ENCODE results near the gene DTNA.

Gene DTNA

DNA sequence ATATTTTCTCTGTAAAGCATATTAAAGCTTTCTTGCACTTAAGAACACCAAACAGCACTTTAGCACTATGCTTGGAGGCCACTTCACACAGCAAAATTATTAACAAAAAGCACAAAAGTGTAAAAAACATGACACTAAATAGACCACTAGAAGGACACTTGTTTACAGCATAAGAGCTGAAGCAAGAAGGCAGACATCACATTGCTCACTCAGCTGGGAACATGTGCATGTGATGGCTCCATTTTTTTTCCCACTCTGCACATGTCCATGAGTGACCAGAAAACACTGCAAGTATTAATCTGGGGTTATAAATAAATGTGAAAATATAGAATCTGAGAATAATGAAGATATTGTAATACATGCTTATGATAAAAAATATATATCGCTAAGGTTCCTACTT, 228.0 kb downstream of the DTNA start:
- Histone ChIP-seq H3K9me2 (ENCODE audit: low read depth, low read length) (no peaks in the 10 kb centered on the region), H4K20me1 (ENCODE audit: insufficient read depth, low read length) (no peaks in the 10 kb centered on the region), H3K27me3 (ENCODE audit: insufficient read depth, low read length) (no peaks in the 10 kb centered on the region), H3K36me3 (ENCODE audit: insufficient read depth, low read length) (no peaks in the 10 kb centered on the region), H2AFZ (ENCODE audit: low read length) (no peak overlapping the region), H3K27ac (ENCODE audit: low read depth, low read length, poor library complexity, severe bottlenecking) (no peak overlapping the region), H3F3A (ENCODE audit: insufficient read depth, low read length) (no peaks in the 10 kb centered on the region), H3K9ac (ENCODE audit: low read length) (no peak overlapping the region), H3K9me3 (ENCODE audit: low read length) (no peaks in the 10 kb centered on the region), H3K4me1 (ENCODE audit: insufficient read depth, low read length, severe bottlenecking) (no peaks in the 10 kb centered on the region), H3K79me2 (ENCODE audit: insufficient read depth, low read length) (no peaks in the 10 kb centered on the region), H3K4me3 (ENCODE audit: low read depth, low read length, poor library complexity, severe bottlenecking) (no peak overlapping the region), H3K4me2 (ENCODE audit: low read length) (no peak overlapping the region)
- TF ChIP-seq, protein P1, sequence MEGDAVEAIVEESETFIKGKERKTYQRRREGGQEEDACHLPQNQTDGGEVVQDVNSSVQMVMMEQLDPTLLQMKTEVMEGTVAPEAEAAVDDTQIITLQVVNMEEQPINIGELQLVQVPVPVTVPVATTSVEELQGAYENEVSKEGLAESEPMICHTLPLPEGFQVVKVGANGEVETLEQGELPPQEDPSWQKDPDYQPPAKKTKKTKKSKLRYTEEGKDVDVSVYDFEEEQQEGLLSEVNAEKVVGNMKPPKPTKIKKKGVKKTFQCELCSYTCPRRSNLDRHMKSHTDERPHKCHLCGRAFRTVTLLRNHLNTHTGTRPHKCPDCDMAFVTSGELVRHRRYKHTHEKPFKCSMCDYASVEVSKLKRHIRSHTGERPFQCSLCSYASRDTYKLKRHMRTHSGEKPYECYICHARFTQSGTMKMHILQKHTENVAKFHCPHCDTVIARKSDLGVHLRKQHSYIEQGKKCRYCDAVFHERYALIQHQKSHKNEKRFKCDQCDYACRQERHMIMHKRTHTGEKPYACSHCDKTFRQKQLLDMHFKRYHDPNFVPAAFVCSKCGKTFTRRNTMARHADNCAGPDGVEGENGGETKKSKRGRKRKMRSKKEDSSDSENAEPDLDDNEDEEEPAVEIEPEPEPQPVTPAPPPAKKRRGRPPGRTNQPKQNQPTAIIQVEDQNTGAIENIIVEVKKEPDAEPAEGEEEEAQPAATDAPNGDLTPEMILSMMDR (IDR thresholded peaks at IDR 0.05; ENCODE audit: low read length) = no peak

All from OCI-LY1 (cell line).